GM12872 (cell line): Measurements from ENCODE around the gene ENPP7.

ENCODE experiments used
- CTCF ChIP-seq: IDR thresholded peaks from 3 replicates; pipeline ENCODE4 v1.5.1; 2011; ENCODE audit warnings: low read depth, mild to moderate bottlenecking, low read length, moderate library complexity; ENCODE audit not compliant: insufficient read depth

Gene ENPP7

DNA sequence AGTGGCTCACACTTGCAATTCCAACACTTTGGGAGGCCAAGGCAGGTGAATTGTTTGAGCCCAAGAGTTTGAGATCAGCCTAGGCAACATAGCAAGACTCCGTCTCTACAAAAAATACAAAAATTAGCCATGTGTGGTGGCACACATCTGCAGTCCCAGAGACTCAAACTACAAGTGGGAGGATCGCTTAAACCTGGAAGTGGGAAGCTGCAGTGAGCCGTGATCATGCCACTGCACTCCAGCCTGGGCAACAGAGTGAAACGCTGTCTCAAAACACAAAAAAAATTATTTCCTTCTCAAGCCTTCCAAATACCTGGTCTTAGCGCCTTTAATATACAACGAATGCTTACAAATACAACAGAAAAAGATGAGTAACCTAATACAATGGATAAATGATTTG lies 27.5 kb downstream of the ENPP7 start:
- no peak for TF ChIP-seq CTCF

GRCh38 chr17:79760197-79760906 lies 29.6 kb downstream of the ENPP7 start:
- no peak for TF ChIP-seq CTCF

DNA sequence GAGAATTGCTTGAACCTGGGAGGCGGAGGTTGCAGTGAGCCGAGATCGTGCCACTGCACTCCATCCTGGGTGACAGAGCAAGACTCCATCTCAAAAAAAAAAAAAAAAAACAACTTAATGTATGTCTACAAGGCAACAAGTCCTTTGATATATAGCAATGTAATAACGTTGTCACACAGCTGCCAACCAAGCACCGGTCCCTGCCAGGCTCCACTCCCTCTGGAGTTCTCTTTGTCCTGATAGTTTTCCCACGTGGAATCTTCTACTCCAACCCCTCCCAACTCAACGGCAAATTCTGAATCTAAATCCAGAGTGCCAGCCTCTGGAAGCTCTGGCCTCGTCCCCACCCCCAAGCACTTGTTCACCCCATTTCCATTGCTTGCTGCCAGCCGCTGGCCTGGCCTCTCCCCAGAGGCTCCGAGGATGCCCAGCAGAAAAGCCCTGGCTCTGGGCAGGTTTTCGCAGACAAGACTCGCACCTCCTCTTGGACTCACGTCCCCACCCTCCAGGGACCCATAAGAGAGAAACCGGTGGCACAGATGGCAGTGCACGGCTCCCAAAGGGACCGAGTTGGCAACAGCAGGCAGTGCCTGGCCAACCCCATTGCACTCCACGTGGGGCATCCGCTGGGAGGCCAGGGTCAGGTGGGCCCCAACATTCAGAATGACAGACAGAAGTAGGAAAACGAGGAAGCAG lies 31.3 kb downstream of the ENPP7 start:
- no peak for TF ChIP-seq CTCF

DNA sequence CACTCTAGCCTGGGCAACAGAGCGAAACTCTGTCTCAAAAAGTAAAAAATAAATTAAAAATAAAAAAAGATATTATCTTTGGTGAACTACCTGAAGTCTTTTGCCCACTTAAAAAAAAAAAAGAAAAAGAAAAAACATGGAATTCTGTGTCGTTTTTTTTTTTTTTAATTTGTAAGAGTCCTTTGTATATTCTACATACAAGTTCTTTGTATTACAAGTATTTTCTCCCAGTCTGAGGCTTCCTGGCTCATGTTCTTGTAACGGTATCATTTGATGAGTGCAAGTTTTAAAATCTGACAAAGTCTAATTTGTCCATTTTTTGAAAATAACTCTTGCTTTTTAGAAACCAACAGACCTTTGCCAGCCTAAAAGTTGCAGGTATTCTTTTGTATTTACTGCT lies 35.0 kb downstream of the ENPP7 start:
- TF ChIP-seq CTCF, result no peak

DNA sequence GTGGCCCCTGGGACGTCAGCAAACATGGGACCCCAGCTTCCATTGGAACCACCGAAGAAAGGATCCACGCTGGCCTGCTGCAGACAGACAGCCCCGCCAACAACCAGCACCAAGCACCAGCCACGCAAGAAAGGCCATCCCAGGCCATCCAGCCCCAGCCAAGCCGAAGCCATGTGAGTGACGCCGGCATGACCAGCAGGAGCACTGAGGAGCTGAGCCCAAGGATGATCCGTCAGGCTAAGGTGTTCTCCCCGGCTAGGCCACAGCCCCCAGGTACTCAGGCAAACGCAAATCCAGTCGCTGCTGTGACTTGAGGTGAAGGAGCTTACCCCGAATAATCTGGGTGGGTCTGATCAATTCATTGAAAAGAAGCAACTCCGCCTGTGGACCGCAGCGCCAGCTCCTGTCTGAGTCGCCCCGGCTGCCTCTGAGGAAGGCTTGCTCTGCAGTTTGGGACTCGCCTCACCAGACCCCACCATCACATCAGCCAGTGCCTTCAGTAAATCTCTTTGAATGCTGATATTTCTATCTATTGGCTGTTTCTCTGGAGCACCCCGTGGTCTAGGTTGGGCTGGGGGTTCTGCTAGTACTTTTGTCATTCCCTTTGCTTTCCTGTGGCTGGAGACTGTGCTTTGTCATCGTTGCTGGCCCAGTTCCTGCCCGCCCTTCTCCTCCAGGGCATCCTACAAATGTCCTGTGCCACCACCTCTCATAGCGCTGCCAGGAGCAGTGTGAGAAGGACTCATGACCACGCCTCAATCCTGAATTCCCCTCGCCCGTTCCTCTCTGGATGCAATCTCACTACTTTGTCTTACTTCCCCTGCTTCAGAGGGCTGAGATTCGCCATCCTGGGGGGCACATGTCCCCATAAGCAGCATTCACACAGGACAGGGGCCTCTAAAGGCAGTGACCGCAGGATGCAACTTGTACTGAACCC lies 39.1 kb downstream of the ENPP7 start:
- no peak for TF ChIP-seq CTCF

- TF ChIP-seq CTCF, result no peak
These were observed 40.5 kb downstream of the ENPP7 start for GRCh38 chr17:79771276-79771675.

DNA sequence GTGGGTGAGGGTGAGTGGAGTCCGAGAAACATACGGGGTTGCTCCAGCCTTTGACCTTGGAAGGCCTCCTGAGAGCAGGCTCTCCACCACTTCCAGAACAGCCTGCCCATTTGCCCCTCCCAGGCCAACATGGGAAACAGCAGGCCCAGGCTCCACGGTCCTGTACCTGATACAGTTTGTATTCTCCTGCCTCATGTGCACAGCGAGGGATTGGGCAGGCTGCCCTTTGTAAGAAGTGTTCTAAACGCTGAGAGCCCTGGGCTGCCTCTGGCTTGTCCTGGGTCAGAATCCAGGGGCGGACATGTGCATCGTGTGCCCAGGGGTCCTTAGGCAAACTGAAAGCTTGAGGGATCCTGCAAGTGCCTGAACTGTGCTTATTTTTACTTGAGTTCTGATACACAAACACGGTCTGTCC lies 43.8 kb downstream of the ENPP7 start:
- no peak for TF ChIP-seq CTCF
